Measurements from ENCODE around the gene CEP19. TPM values are rescaled to one million over a fixed set of nuclear protein-coding genes. Genes with fewer than 3 reads are reported as not detected.

CEP19 gene
- total RNA-seq, 1 experiment from 2014 or later = 1.3 TPM

GRCh38 chr3:196756732-196757131, 44.7 kb upstream of the CEP19 start:
- H3K4me2 ChIP-seq (ENCODE audit: insufficient read depth, insufficient read length, low read length) = no peak overlapping the region
- peaks cover 11% of the 10 kb centered on the region for H3K9me3 ChIP-seq (ENCODE audit: control insufficient read depth, low read depth, low read length)
- no peak overlapping the region for H2BK12ac ChIP-seq (ENCODE audit: insufficient read length, low read depth, low read length)
- H2BK15ac ChIP-seq (ENCODE audit: low read depth, low read length) = no peak overlapping the region
- H3K4me3 Mint-ChIP-seq = no peak overlapping the region
- DNase-seq = no peak
- no peak overlapping the region for H3K27ac ChIP-seq (ENCODE audit: insufficient read length, low read depth, low read length)
- H2AFZ ChIP-seq (ENCODE audit: low read length) = no peak overlapping the region
- H3K56ac ChIP-seq (ENCODE audit: insufficient read length, low read depth, low read length) = no peak overlapping the region
- H3K79me2 ChIP-seq (ENCODE audit: insufficient read depth, low read length) = peaks cover 47% of the 10 kb centered on the region; the same call in 1 of the 2 replicates
- no peak overlapping the region for H3K4ac ChIP-seq (ENCODE audit: low read depth, low read length)
- WGBS (ENCODE audit: extremely low coverage, insufficient read length, low lambda C conversion rate) = no CpG with 5 or more reads among the region's 4 CpGs
- no peak overlapping the region for H2AK5ac ChIP-seq (ENCODE audit: insufficient read length, low read length)
- no peak overlapping the region for H2BK5ac ChIP-seq (ENCODE audit: insufficient read length, low read length)
- H3K4me1 ChIP-seq (ENCODE audit: insufficient read depth, low read length) = peaks cover 3% of the 10 kb centered on the region; the same call in 1 of the 2 replicates
- no peaks in the 10 kb centered on the region for H3K27me3 ChIP-seq (ENCODE audit: insufficient read depth, low read length)
- H3K27ac Mint-ChIP-seq = peak overlapping the region in 1 of 3 experiments; percentile 88; a peak in 1 of 7 replicates
- no peak overlapping the region for H3K23ac ChIP-seq (ENCODE audit: insufficient read length, low read depth, low read length)
- no peak overlapping the region for H2BK20ac ChIP-seq (ENCODE audit: low read depth, low read length, poor library complexity, severe bottlenecking)
- H3K14ac ChIP-seq (ENCODE audit: insufficient read depth, low read length) = no peak overlapping the region
- H3K27me3 Mint-ChIP-seq (ENCODE audit: low read depth) = no peaks in the 10 kb centered on the region
- H3K4me1 Mint-ChIP-seq = peaks cover 6 to 10% of the 10 kb centered on the region in 2 experiments; a peak in 3 of 4 replicates
- no peaks in the 10 kb centered on the region for H3K23me2 ChIP-seq (ENCODE audit: insufficient read length, low read depth, low read length, poor library complexity, severe bottlenecking)
- H4K20me1 ChIP-seq (ENCODE audit: control insufficient read depth, insufficient read depth, insufficient read length) = no peaks in the 10 kb centered on the region
- no peak overlapping the region for H3K18ac ChIP-seq (ENCODE audit: insufficient read length, low read depth, low read length)
- no peak overlapping the region for H4K91ac ChIP-seq (ENCODE audit: insufficient read length, low read depth, low read length)
- peaks cover 31 to 49% of the 10 kb centered on the region in 2 experiments for H3K9me3 Mint-ChIP-seq
- H4K5ac ChIP-seq (ENCODE audit: insufficient read length, low read depth, low read length) = no peak overlapping the region
- H3T11ph ChIP-seq (ENCODE audit: low read length) = no peak overlapping the region
- no peak overlapping the region for H2BK120ac ChIP-seq (ENCODE audit: low read depth, low read length, poor library complexity, severe bottlenecking)
- H3K79me1 ChIP-seq (ENCODE audit: insufficient read depth, low read depth, low read length, poor library complexity, severe bottlenecking) = peaks cover 21% of the 10 kb centered on the region
- no peak overlapping the region for H4K8ac ChIP-seq (replicated peaks; ENCODE audit: insufficient read length, low read depth, low read length)
- TF ChIP-seq CTCF (conservative IDR thresholded peaks at IDR 0.05) = no peak
- no peak overlapping the region for H3K9ac ChIP-seq (ENCODE audit: extremely low read depth, insufficient read length, low read length)
- H3K36me3 Mint-ChIP-seq (ENCODE audit: insufficient read depth in 1 of 3, low read depth in 3 of 3) = peaks cover 68 to 74% (median 69%) of the 10 kb centered on the region in 3 experiments
